Lower lobe of right lung (tissue), 2 donors: ENCODE data around the gene TM9SF4. TPM values are rescaled to one million over a fixed set of nuclear protein-coding genes. Genes with fewer than 3 reads are reported as not detected.

ENCODE experiments used
- ATAC-seq, 2 donors: fragments of 200-7000 bp; cut with Tn5 transposase; one replicate each; pipeline ENCODE4 v1.9.1; 2020 to 2022; ENCODE audit warnings: mild to moderate bottlenecking in 2 of 2, moderate library complexity in 2 of 2
- DNase-seq: peaks from one replicate; pipeline ENCODE4 v3.0.0-alpha.2; 2020
- H3K27ac ChIP-seq: fragments of 200-600 bp; one replicate; pipeline ENCODE4 v1.8.0; 2022
- H3K27me3 ChIP-seq: fragments of 200-600 bp; one replicate; pipeline ENCODE4 v1.8.0; 2022; ENCODE audit warnings: low read depth
- H3K36me3 ChIP-seq: fragments of 200-600 bp; one replicate; pipeline ENCODE4 v1.8.0; 2022; ENCODE audit warnings: mild to moderate bottlenecking
- H3K4me1 ChIP-seq: fragments of 200-600 bp; one replicate; pipeline ENCODE4 v1.8.0; 2022
- H3K4me3 ChIP-seq: fragments of 200-600 bp; one replicate; pipeline ENCODE4 v1.8.0; 2022; ENCODE audit warnings: mild to moderate bottlenecking
- H3K9me3 ChIP-seq: fragments of 200-600 bp; one replicate; pipeline ENCODE4 v1.8.0; 2022
- intact Hi-C: fragments of 100-400 bp; cut with DNase I; formaldehyde crosslinking; loops from one replicate; pipeline ENCODE4 v1.11.0; 2022
- total RNA-seq: library from RNA; stranded (reverse); fragmentation: NEBNext Ultra II Directional; extraction: Animal tissue kit (Norgen Biotek cat#: 25700); gene quantifications from one replicate; pipeline ENCODE4 v1.2.1, GENCODE V29; 2021
- TF ChIP-seq, protein P1 (sequence below): fragments of 200-600 bp; IDR thresholded peaks from one replicate; pipeline ENCODE4 v1.8.0; 2022; ENCODE audit warnings: antibody characterized with exemption, mild to moderate bottlenecking
- donor health status: DM: no; HTN: yes; CAD: no; lungs with severe emphysema.

Gene TM9SF4
- total RNA-seq, 1 donor from 2014 or later = 49.7 TPM

DNA sequence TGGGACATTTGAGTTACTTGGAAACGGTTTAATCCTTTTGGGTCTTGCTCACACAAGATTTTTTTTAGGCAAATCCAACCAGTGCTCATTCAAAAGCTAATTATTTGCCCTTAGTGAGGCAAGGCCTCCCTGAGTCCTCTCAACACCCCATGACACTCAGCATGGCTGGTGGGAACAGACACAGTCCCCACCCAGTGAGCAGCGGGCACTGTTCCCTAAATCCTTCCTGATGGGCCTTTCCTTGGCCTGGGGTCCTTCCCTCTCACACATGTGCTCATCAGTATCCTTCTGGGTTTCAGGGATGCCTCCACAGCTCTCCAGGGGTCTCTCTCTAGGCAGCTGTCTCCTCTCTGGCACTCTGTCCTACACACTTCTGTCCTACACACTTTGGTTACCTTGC is 70.0 kb downstream of the TM9SF4 start:
- Histone ChIP-seq H3K4me3 (no peak overlapping the region), H3K9me3 (no peaks in the 10 kb centered on the region), H3K4me1 (no peaks in the 10 kb centered on the region), H3K27me3 (no peaks in the 10 kb centered on the region), H3K36me3 (no peaks in the 10 kb centered on the region), H3K27ac (no peak overlapping the region)
- DNase-seq (no peak), ATAC-seq (no peak)
- intact Hi-C loops = no loop called here
- TF ChIP-seq, protein P1, sequence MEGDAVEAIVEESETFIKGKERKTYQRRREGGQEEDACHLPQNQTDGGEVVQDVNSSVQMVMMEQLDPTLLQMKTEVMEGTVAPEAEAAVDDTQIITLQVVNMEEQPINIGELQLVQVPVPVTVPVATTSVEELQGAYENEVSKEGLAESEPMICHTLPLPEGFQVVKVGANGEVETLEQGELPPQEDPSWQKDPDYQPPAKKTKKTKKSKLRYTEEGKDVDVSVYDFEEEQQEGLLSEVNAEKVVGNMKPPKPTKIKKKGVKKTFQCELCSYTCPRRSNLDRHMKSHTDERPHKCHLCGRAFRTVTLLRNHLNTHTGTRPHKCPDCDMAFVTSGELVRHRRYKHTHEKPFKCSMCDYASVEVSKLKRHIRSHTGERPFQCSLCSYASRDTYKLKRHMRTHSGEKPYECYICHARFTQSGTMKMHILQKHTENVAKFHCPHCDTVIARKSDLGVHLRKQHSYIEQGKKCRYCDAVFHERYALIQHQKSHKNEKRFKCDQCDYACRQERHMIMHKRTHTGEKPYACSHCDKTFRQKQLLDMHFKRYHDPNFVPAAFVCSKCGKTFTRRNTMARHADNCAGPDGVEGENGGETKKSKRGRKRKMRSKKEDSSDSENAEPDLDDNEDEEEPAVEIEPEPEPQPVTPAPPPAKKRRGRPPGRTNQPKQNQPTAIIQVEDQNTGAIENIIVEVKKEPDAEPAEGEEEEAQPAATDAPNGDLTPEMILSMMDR = no peak

DNA sequence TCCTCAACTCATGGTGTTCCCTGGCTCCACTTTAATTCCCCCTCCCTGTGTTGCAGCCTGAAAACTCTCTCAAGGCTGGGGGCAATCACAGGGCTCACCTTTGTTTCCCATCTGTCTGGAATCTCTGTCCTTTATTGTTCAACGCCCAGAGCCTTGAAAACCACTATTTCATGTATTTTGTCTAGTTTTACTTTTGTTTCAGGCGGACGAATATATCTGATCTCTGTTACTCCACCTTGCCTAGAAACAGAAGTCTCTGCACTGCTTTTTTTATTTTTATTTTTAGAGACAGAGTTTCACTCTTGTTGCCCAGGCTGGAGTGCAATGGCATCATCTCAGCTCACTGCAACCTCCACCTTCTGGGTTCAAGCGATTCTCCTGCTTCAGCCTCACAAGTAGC is 70.4 kb downstream of the TM9SF4 start:
- H3K9me3 ChIP-seq = no peaks in the 10 kb centered on the region
- H3K4me3 ChIP-seq = no peak overlapping the region
- H3K4me1 ChIP-seq = no peaks in the 10 kb centered on the region
- H3K27ac ChIP-seq = no peak overlapping the region
- DNase-seq (no peak), ATAC-seq (no peak)
- H3K27me3 ChIP-seq = no peaks in the 10 kb centered on the region
- TF ChIP-seq, protein P1 = no peak
- intact Hi-C loops = no loop called here
- H3K36me3 ChIP-seq = no peaks in the 10 kb centered on the region

DNA sequence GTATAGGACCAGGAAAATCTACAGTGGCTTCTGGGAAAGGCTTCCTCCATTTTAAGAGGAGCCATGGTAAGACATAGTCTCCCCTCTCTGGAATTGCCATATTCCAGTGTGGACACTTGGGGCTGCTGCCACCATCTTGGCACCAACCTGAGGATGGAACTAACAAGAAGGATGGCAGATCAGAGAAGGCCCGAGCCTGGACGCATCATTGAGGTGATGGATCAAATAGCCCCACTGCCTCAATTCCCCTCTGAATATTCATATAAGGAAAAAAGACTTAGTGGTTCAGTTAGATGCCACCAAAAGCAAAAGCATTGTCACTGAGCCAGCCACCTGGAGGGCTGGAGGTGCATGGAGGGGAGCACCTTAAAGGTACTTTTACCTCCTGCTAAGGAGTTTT is 72.1 kb downstream of the TM9SF4 start:
- Histone ChIP-seq H3K27me3 (no peaks in the 10 kb centered on the region), H3K36me3 (no peaks in the 10 kb centered on the region), H3K4me1 (no peaks in the 10 kb centered on the region), H3K4me3 (no peak overlapping the region), H3K9me3 (no peaks in the 10 kb centered on the region), H3K27ac (no peak overlapping the region)
- intact Hi-C loops = no loop called here
- no peak for DNase-seq
- no peak for ATAC-seq
- TF ChIP-seq, protein P1 = no peak

DNA sequence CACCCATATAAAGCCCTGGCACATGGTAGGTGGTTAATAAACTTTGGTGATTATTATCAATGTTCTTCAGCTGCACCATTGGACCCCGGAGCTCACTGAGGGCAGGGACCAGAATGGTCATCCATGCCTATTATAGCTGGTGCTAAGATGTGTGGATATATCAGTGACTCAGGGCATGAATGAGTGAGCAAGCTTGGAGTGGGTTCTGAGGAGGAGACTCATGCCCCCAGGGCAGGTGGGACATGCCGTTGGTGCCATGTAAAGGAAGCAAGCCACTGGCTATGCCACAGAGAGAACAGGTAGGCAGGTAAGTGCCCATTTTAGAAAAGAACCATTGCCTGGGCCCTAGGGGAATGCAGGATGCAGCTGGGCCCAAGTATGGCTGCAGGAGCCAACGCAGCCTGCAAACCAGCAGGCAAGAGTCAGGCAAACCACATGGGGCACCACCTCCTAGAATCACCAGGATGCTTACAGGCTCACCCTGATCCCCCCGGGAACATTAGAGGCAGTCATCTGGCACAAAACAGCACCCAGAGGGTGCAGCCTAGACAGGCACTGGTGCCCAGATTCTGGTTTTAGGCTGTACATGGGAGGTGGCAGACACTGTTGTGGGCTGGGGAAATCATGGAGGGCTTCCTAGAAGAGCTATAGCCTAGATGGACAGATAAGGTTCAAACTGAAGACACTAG is 74.6 kb downstream of the TM9SF4 start:
- Histone ChIP-seq H3K27me3 (no peaks in the 10 kb centered on the region), H3K4me1 (peaks cover 10% of the 10 kb centered on the region), H3K4me3 (no peak overlapping the region), H3K27ac (no peak overlapping the region), H3K36me3 (no peaks in the 10 kb centered on the region), H3K9me3 (no peaks in the 10 kb centered on the region)
- TF ChIP-seq, protein P1 = no peak
- intact Hi-C loops = no loop called here
- DNase-seq = no peak
- no peak for ATAC-seq

DNA sequence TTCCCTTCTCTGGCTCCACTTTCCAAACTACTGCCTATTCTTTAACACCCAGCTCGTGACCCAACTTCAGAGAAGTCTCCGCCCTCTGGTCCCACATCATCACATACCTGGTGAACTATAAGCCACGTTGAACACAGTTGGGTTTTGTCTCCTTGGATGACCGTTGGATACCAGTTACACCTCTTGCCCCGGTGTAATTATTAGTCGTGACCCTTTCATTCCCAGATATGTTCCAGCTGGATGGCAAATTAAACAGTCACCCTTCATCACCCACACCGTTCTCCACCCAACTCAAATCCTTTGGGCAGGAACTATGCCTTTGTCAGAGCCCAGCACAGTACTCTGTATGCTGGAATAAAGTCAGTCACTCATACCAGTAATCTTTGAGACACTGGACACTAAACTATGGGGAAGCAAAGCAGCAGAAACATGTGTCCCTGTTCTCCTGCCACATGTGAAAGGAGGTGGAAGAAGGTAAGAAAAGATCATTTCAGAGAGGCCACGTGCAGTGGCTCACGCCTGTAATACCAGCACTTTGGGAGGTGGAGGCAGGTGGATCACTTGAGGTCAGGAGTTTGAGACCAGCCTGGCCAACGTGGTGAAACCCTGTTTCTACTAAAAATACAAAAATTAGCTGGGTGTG is 75.6 kb downstream of the TM9SF4 start:
- no peaks in the 10 kb centered on the region for H3K9me3 ChIP-seq
- no peak overlapping the region for H3K27ac ChIP-seq
- DNase-seq (no peak), ATAC-seq (no peak)
- no peaks in the 10 kb centered on the region for H3K27me3 ChIP-seq
- H3K4me3 ChIP-seq = no peak overlapping the region
- intact Hi-C loops = no loop called here
- H3K36me3 ChIP-seq = no peaks in the 10 kb centered on the region
- peaks cover 17% of the 10 kb centered on the region for H3K4me1 ChIP-seq
- TF ChIP-seq, protein P1 = no peak
